HG03064 (cell line): ENCODE results near the gene ACKR3.

ENCODE experiments used
- ATAC-seq: cut with Tn5 transposase; IDR thresholded peaks from one replicate; pipeline ENCODE4 v1.9.1; 2021; ENCODE audit warnings: low read depth; ENCODE audit not compliant: unreplicated experiment

ACKR3 gene

GRCh38 chr2:236604575-236605344 is 35.1 kb downstream of the ACKR3 start:
- no peak for ATAC-seq

- ATAC-seq, result no peak
Observed at GRCh38 chr2:236605345-236605734, 35.7 kb downstream of the ACKR3 start.

GRCh38 chr2:236606023-236606422 is 36.4 kb downstream of the ACKR3 start:
- no peak for ATAC-seq

- ATAC-seq, result no peak
Observed at GRCh38 chr2:236607471-236608187, 38.0 kb downstream of the ACKR3 start.

GRCh38 chr2:236608188-236608525 is 38.5 kb downstream of the ACKR3 start:
- ATAC-seq, result no peak

GRCh38 chr2:236608710-236609109 is 39.1 kb downstream of the ACKR3 start:
- no peak for ATAC-seq

GRCh38 chr2:236610991-236611821 is 41.6 kb downstream of the ACKR3 start:
- ATAC-seq, result no peak

GRCh38 chr2:236612737-236613136 is 43.1 kb downstream of the ACKR3 start:
- no peak for ATAC-seq

GRCh38 chr2:236613612-236614011 is 44.0 kb downstream of the ACKR3 start:
- ATAC-seq, result no peak

- ATAC-seq, result no peak
Observed at GRCh38 chr2:236614551-236614950, 44.9 kb downstream of the ACKR3 start.

GRCh38 chr2:236616031-236616430 is 46.4 kb downstream of the ACKR3 start:
- ATAC-seq, result no peak

- no peak for ATAC-seq
Observed at GRCh38 chr2:236616624-236617023, 47.0 kb downstream of the ACKR3 start.

- no peak for ATAC-seq
Observed at GRCh38 chr2:236617221-236617737, 47.7 kb downstream of the ACKR3 start.

- no peak for ATAC-seq
Observed at GRCh38 chr2:236617796-236618195, 48.2 kb downstream of the ACKR3 start.

- no peak for ATAC-seq
Observed at GRCh38 chr2:236618370-236618769, 48.7 kb downstream of the ACKR3 start.

GRCh38 chr2:236619910-236620612 is 50.4 kb downstream of the ACKR3 start:
- ATAC-seq, result no peak

- ATAC-seq, result no peak
Observed at GRCh38 chr2:236621786-236622185, 52.2 kb downstream of the ACKR3 start.

- no peak for ATAC-seq
Observed at GRCh38 chr2:236622201-236622600, 52.6 kb downstream of the ACKR3 start.

GRCh38 chr2:236622660-236623059 is 53.0 kb downstream of the ACKR3 start:
- ATAC-seq, result no peak

GRCh38 chr2:236623816-236624215 is 54.2 kb downstream of the ACKR3 start:
- no peak for ATAC-seq
